HCT116 (cell line): Measurements from ENCODE around the gene ABCC2. TPM values are rescaled to one million over a fixed set of nuclear protein-coding genes. Genes with fewer than 3 reads are reported as not detected.

Experiments used
- ATAC-seq: fragments of 200-7000 bp; cut with Tn5 transposase; 2 replicates; pipeline ENCODE4 v1.9.1; 2020; ENCODE audit warnings: mild to moderate bottlenecking, moderate library complexity
- BruUV-seq: library from RNA; stranded (reverse); fragments of 400-500 nt; replicated peaks from 2 replicates; lab custom pipeline; 2021; lab: Mats Ljungman, UMichigan
- CTCF ChIA-PET: fragments of 300-600 bp; sonication (Branson Sonifier 250); formaldehyde crosslinking; loops from one replicate; lab custom pipeline; 2021; ENCODE audit warnings: antibody characterized with exemption; lab: Charles Lee
- POLR2A ChIA-PET: fragments of 300-600, 350-600 bp; sonication (Branson Sonifier 250); formaldehyde crosslinking; loops from one replicate; lab custom pipeline; 2021; ENCODE audit warnings: antibody characterized with exemption; lab: Charles Lee
- RAD21 ChIA-PET, 2 experiments: fragments of 300-600 bp; sonication (Branson Sonifier 250); formaldehyde crosslinking; loops; one replicate each; lab custom pipeline; 2023; ENCODE audit warnings: low total read pairs in 2 of 2; ENCODE audit not compliant: uncharacterized antibody in 2 of 2, unreplicated experiment in 2 of 2, low non-redundant PET in 1 of 2; lab: Charles Lee
- DNase-seq: peaks from one replicate; pipeline ENCODE4 v3.0.0-alpha.2; 2010; ENCODE audit warnings: low read depth, low spot score
- H2AFZ ChIP-seq: fragments of 200-600 bp; shearing (Covaris generic), sonication (generic); 2 replicates; pipeline ENCODE4 v1.6.1; 2017; ENCODE audit warnings: low read depth, mixed run types, mixed read lengths, antibody characterized with exemption, low read length; ENCODE audit not compliant: poor library complexity, severe bottlenecking
- H3K27ac ChIP-seq: 2 replicates; pipeline ENCODE4 v1.5.1; 2012; ENCODE audit warnings: low read depth, low read length
- H3K27me3 ChIP-seq: fragments of 200-600 bp; sonication (generic); 2 replicates; pipeline ENCODE4 v1.6.1; 2016; ENCODE audit warnings: mixed run types, low read length, mixed read lengths; ENCODE audit not compliant: insufficient read depth
- H3K36me3 ChIP-seq, 2 experiments: fragments of 200-500 bp in 1 of 2; fragments of 200-600 bp in 1 of 2; sonication (Bioruptor generic) in 1 of 2; sonication (generic) in 1 of 2; 2 replicates each; pipeline versions ENCODE4 v1.5.1 to v1.6.1; 2014 to 2016; ENCODE audit warnings: low read length in 2 of 2, inconsistent platforms in 1 of 2, mixed read lengths in 1 of 2, mixed run types in 1 of 2; ENCODE audit not compliant: insufficient read depth in 2 of 2, control insufficient read depth in 1 of 2
- H3K4me1 ChIP-seq, 2 experiments: fragments of 200-600 bp in 1 of 2; sonication (generic) in 1 of 2; 2 replicates each; pipeline versions ENCODE4 v1.5.1 to v1.6.1; 2012 to 2017; ENCODE audit warnings: low read length in 2 of 2, inconsistent platforms in 1 of 2, mild to moderate bottlenecking in 1 of 2, mixed read lengths in 1 of 2, mixed run types in 1 of 2, moderate library complexity in 1 of 2; ENCODE audit not compliant: insufficient read depth in 2 of 2, control insufficient read depth in 1 of 2
- H3K4me2 ChIP-seq: fragments of 200-600 bp; sonication (generic); 2 replicates; pipeline ENCODE4 v1.6.1; 2017; ENCODE audit warnings: mixed run types, low read length, mixed read lengths
- H3K4me3 ChIP-seq, 2 experiments: fragments of 200-600 bp in 1 of 2; sonication (generic) in 1 of 2; replicated peaks in 1 of 2; 2 replicates each; pipeline ENCODE4 v1.5.1; 2011 to 2016; ENCODE audit warnings: low read length in 2 of 2, control low read depth in 1 of 2, low read depth in 1 of 2, mild to moderate bottlenecking in 1 of 2, mixed read lengths in 1 of 2, mixed run types in 1 of 2
- H3K79me2 ChIP-seq: fragments of 200-600 bp; sonication (generic); 2 replicates; pipeline ENCODE4 v1.6.1; 2017; ENCODE audit warnings: mild to moderate bottlenecking, mixed run types, low read length, moderate library complexity, mixed read lengths; ENCODE audit not compliant: insufficient read depth
- H3K9ac ChIP-seq: fragments of 200-600 bp; sonication (generic); 2 replicates; pipeline ENCODE4 v1.6.1; 2016; ENCODE audit warnings: low read length, mixed read lengths
- H3K9me2 ChIP-seq: fragments of 200-600 bp; sonication (generic), shearing (Covaris generic); 2 replicates; pipeline ENCODE4 v1.6.1; 2017; ENCODE audit warnings: mixed run types, mild to moderate bottlenecking, moderate library complexity; ENCODE audit not compliant: insufficient read depth
- H3K9me3 ChIP-seq, 2 experiments: fragments of 200-500 bp in 1 of 2; fragments of 200-600 bp in 1 of 2; sonication (Bioruptor generic) in 1 of 2; sonication (generic) in 1 of 2; 2 replicates each; pipeline ENCODE4 v1.6.1; 2014 to 2017; ENCODE audit warnings: low read length in 2 of 2, mixed read lengths in 2 of 2, inconsistent platforms in 1 of 2, low read depth in 1 of 2, mild to moderate bottlenecking in 1 of 2, mixed run types in 1 of 2, moderate library complexity in 1 of 2; ENCODE audit not compliant: control insufficient read depth in 1 of 2, insufficient read depth in 1 of 2
- H4K20me1 ChIP-seq: fragments of 200-600 bp; sonication (generic), shearing (Covaris generic); 2 replicates; pipeline ENCODE4 v1.6.1; 2017; ENCODE audit warnings: mixed run types, mild to moderate bottlenecking, moderate library complexity; ENCODE audit not compliant: insufficient read depth
- ATF3 ChIP-seq: IDR thresholded peaks from 2 replicates; pipeline ENCODE4 v1.6.1; 2012
- CEBPB ChIP-seq: IDR thresholded peaks from 2 replicates; pipeline ENCODE4 v1.6.1; 2012; ENCODE audit warnings: low read depth
- EGR1 ChIP-seq: IDR thresholded peaks from 2 replicates; pipeline ENCODE4 v1.6.1; 2012; ENCODE audit warnings: low read depth
- ELF1 ChIP-seq: IDR thresholded peaks from 2 replicates; pipeline ENCODE4 v1.6.1; 2012; ENCODE audit warnings: low read depth, borderline replicate concordance
- FOSL1 ChIP-seq: IDR thresholded peaks from 2 replicates; pipeline ENCODE4 v1.6.1; 2012; ENCODE audit warnings: low read depth
- MAX ChIP-seq: IDR thresholded peaks from 2 replicates; pipeline ENCODE4 v1.6.1; 2012
- POLR2AphosphoS5 ChIP-seq: IDR thresholded peaks from 2 replicates; pipeline ENCODE4 v1.6.1; 2011; ENCODE audit warnings: mild to moderate bottlenecking, low read depth, low read length, moderate library complexity
- RAD21 ChIP-seq: IDR thresholded peaks from 2 replicates; pipeline ENCODE4 v1.6.1; 2012; ENCODE audit warnings: low read depth, mild to moderate bottlenecking
- SIN3A ChIP-seq: IDR thresholded peaks from 2 replicates; pipeline ENCODE4 v1.6.1; 2012; ENCODE audit warnings: low read depth
- SP1 ChIP-seq: IDR thresholded peaks from 2 replicates; pipeline ENCODE4 v1.6.1; 2012; ENCODE audit warnings: low read depth
- SRF ChIP-seq: IDR thresholded peaks from 2 replicates; pipeline ENCODE4 v1.6.1; 2012; ENCODE audit warnings: low read depth
- TCF7L2 ChIP-seq: IDR thresholded peaks from 2 replicates; pipeline ENCODE4 v1.7.0; 2011; ENCODE audit warnings: borderline replicate concordance, inconsistent platforms; ENCODE audit not compliant: insufficient read depth, insufficient read length; ENCODE audit errors: extremely low read depth
- YY1 ChIP-seq: IDR thresholded peaks from 2 replicates; pipeline ENCODE4 v1.6.1; 2011; ENCODE audit warnings: low read length, low read depth, moderate library complexity, mild to moderate bottlenecking; ENCODE audit not compliant: insufficient replicate concordance; ENCODE audit errors: extremely low read depth
- ZBTB33 ChIP-seq: IDR thresholded peaks from 2 replicates; pipeline ENCODE4 v1.6.1; 2011; ENCODE audit warnings: mild to moderate bottlenecking, low read length, moderate library complexity; ENCODE audit not compliant: insufficient replicate concordance; ENCODE audit errors: extremely low read depth
- ZNF274 ChIP-seq: fragments of 200-500 bp; sonication (Bioruptor generic); IDR thresholded peaks from 2 replicates; pipeline ENCODE4 v1.6.1; 2014; ENCODE audit warnings: mild to moderate bottlenecking, low read depth, low read length, inconsistent platforms
- intact Hi-C: fragments of 100-400 bp; cut with micrococcal nuclease; formaldehyde crosslinking; loops from 2 replicates; pipeline ENCODE4 v1.10.0; 2022
- total RNA-seq: library from RNA; stranded (reverse); gene quantifications from one replicate; pipeline ENCODE4 v1.2.1, GENCODE V29; 2021; ENCODE audit not compliant: unreplicated experiment

ABCC2 gene
- total RNA-seq, 1 experiment from 2014 or later: 88.2 TPM

- Histone ChIP-seq H4K20me1 (no peaks in the 10 kb centered on the region), H3K27ac (no peak overlapping the region), H3K27me3 (no peaks in the 10 kb centered on the region), H3K36me3 (peaks cover 0 to 3% of the 10 kb centered on the region in 2 experiments; a peak in 1 of 4 replicates), H3K9ac (no peak overlapping the region), H3K79me2 (no peaks in the 10 kb centered on the region), H3K9me2 (no peaks in the 10 kb centered on the region), H3K4me3 (no peak overlapping the region), H2AFZ (no peak overlapping the region), H3K4me1 (peaks cover 7 to 17% of the 10 kb centered on the region in 2 experiments; a peak in 2 of 4 replicates), H3K9me3 (no peaks in the 10 kb centered on the region), H3K4me2 (no peak overlapping the region)
- TF ChIP-seq EGR1: no peak
- no peak for TF ChIP-seq RAD21
- no peak for TF ChIP-seq FOSL1
- POLR2A ChIA-PET: no interaction called here
- RAD21 ChIA-PET: no interaction called here
- CTCF ChIA-PET: interaction anchor here (1.4 kb wide), 1 partner anchor 9 kb away, joined by 6 read pairs; no protein-coding TSS in a partner anchor
- no peak for ATAC-seq
- DNase-seq: no peak
- intact Hi-C loops: no loop called here
- no TSS peak for BruUV-seq
Observed at GRCh38 chr10:99869581-99870122, 87.2 kb downstream of the ABCC2 start.

GRCh38 chr10:99870123-99870730, 87.8 kb downstream of the ABCC2 start:
- no peak for DNase-seq
- no peak for TF ChIP-seq POLR2AphosphoS5
- no peak for TF ChIP-seq ZBTB33
- no peak for TF ChIP-seq YY1
- TF ChIP-seq SRF: no peak
- TF ChIP-seq EGR1: no peak
- no peak for TF ChIP-seq SIN3A
- TF ChIP-seq ZNF274: no peak
- TF ChIP-seq FOSL1: no peak
- no peak for TF ChIP-seq MAX
- no peak for TF ChIP-seq SP1
- TF ChIP-seq CEBPB: no peak
- TF ChIP-seq TCF7L2: no peak
- no peak for TF ChIP-seq ELF1
- no peak for TF ChIP-seq ATF3
- no peak overlapping the region for H3K9ac ChIP-seq
- H3K4me2 ChIP-seq: no peak overlapping the region
- CTCF ChIA-PET: interaction anchor here (0.7 to 1.1 kb wide), 2 partner anchors 11 to 112 kb away, joined by 3 to 5 read pairs; no protein-coding TSS in a partner anchor
- peaks cover 7 to 17% of the 10 kb centered on the region in 2 experiments; a peak in 2 of 4 replicates for H3K4me1 ChIP-seq
- RAD21 ChIA-PET: interaction anchor here in 1 of 2 experiments (0.7 kb wide), 1 partner anchor 259 kb away, joined by 3 read pairs; no protein-coding TSS in a partner anchor
- H3K9me2 ChIP-seq: no peaks in the 10 kb centered on the region
- no TSS peak for BruUV-seq
- H3K27ac ChIP-seq: no peak overlapping the region
- no peak for ATAC-seq
- peaks cover under 1 to 5% of the 10 kb centered on the region in 2 experiments; a peak in 2 of 4 replicates for H3K36me3 ChIP-seq
- POLR2A ChIA-PET: no interaction called here
- no peaks in the 10 kb centered on the region for H3K9me3 ChIP-seq
- intact Hi-C loops: no loop called here
- no peak overlapping the region for H2AFZ ChIP-seq
- H3K27me3 ChIP-seq: no peaks in the 10 kb centered on the region
- H4K20me1 ChIP-seq: no peaks in the 10 kb centered on the region
- H3K79me2 ChIP-seq: no peaks in the 10 kb centered on the region
- H3K4me3 ChIP-seq: no peak overlapping the region
